ENCODE results near the gene LDB1.

The LDB1 gene

GRCh38 chr10:102064503-102064867 is 55.7 kb downstream of the LDB1 start:
- WGBS, 2 experiments, result 94 to 100% methylated on average over 1 of the region's 2 CpGs
- no peaks in the 10 kb centered on the region for H3K9me3 ChIP-seq (ENCODE audit: control insufficient read depth, low read length)
- H3K27ac ChIP-seq (ENCODE audit: insufficient read depth, low read depth, low read length, poor library complexity, severe bottlenecking), result no peak overlapping the region
- H3K36me3 ChIP-seq (ENCODE audit: control insufficient read depth, insufficient read depth, low read length), result peaks cover 3% of the 10 kb centered on the region
- H3K4me3 ChIP-seq (ENCODE audit: insufficient read depth, low read depth, low read length), result peak overlapping the region; percentile 79
- H3K27me3 ChIP-seq (ENCODE audit: control insufficient read depth, insufficient read depth, low read length, poor library complexity, severe bottlenecking), result peaks cover 16% of the 10 kb centered on the region
- H3K4me1 ChIP-seq (ENCODE audit: control insufficient read depth, insufficient read depth, low read length), result no peaks in the 10 kb centered on the region

- no peaks in the 10 kb centered on the region for H3K9me3 ChIP-seq (ENCODE audit: control insufficient read depth, low read length)
- peaks cover 16% of the 10 kb centered on the region for H3K27me3 ChIP-seq (ENCODE audit: control insufficient read depth, insufficient read depth, low read length, poor library complexity, severe bottlenecking)
- H3K36me3 ChIP-seq (ENCODE audit: control insufficient read depth, insufficient read depth, low read length), result no peaks in the 10 kb centered on the region
- H3K27ac ChIP-seq (ENCODE audit: insufficient read depth, low read depth, low read length, poor library complexity, severe bottlenecking), result no peak overlapping the region
- H3K4me1 ChIP-seq (ENCODE audit: control insufficient read depth, insufficient read depth, low read length), result no peaks in the 10 kb centered on the region
- no peak overlapping the region for H3K4me3 ChIP-seq (ENCODE audit: insufficient read depth, low read depth, low read length)
Measured at GRCh38 chr10:102059987-102060386, 60.2 kb downstream of the LDB1 start.

All from ectodermal cell (in vitro differentiated cells).